ENCODE data around the gene QKI.

- TF ChIP-seq POLR2AphosphoS5 (IDR thresholded peaks at IDR 0.05; ENCODE audit: low read depth, low read length) = no peak
- TF ChIP-seq POU2F2 (IDR thresholded peaks at IDR 0.05; ENCODE audit: low read depth, low read length) = no peak
- no peak for TF ChIP-seq SPI1 (IDR thresholded peaks at IDR 0.05; ENCODE audit: low read depth, low read length)
- TF ChIP-seq POLR2A (IDR thresholded peaks at IDR 0.05; ENCODE audit: low read depth, low read length) = no peak
- no peak for TF ChIP-seq TAF1 (IDR thresholded peaks at IDR 0.05; ENCODE audit: low read depth, low read length)
Observed at GRCh38 chr6:163435023-163435422, 20.5 kb downstream of the QKI start.

Measured in GM12891 (cell line).